HL-60 (cell line): ENCODE measurements around the gene ZBTB25.

Source experiments
- DNase-seq, 2 experiments: peaks; one replicate each; pipeline ENCODE4 v3.0.0-alpha.2; 2010 to 2020; ENCODE audit warnings: low read depth in 1 of 2, low spot score in 1 of 2
- H3K27ac ChIP-seq: fragments of 250-450 bp; sonication (Bioruptor Pico); replicated peaks from 2 replicates; pipeline ENCODE4 v1.5.1; 2020; ENCODE audit warnings: mild to moderate bottlenecking, moderate library complexity
- H3K27me3 ChIP-seq: fragments of 250-450 bp; sonication (Bioruptor Pico); 2 replicates; pipeline ENCODE4 v1.5.1; 2021; ENCODE audit warnings: mild to moderate bottlenecking, moderate library complexity; ENCODE audit not compliant: insufficient read depth, poor library complexity, severe bottlenecking
- H3K4me3 ChIP-seq: replicated peaks from 2 replicates; pipeline ENCODE4 v1.5.1; 2011; ENCODE audit warnings: mild to moderate bottlenecking, control low read depth, low read length; ENCODE audit not compliant: insufficient read depth
- CTCF ChIP-seq: IDR thresholded peaks from one replicate; pipeline ENCODE4 v1.5.1; 2011; ENCODE audit warnings: low read length, control low read depth, inconsistent platforms; ENCODE audit not compliant: insufficient read depth
- GABPA ChIP-seq: IDR thresholded peaks from 2 replicates; pipeline ENCODE4 v1.6.1; 2012; ENCODE audit warnings: low read depth
- POLR2AphosphoS5 ChIP-seq: IDR thresholded peaks from 2 replicates; pipeline ENCODE4 v1.6.1; 2012; ENCODE audit warnings: low read depth
- REST ChIP-seq: IDR thresholded peaks from 2 replicates; pipeline ENCODE4 v1.6.1; 2012; ENCODE audit warnings: low read depth; ENCODE audit not compliant: insufficient replicate concordance
- SPI1 ChIP-seq: IDR thresholded peaks from 2 replicates; pipeline ENCODE4 v1.6.1; 2012; ENCODE audit warnings: low read depth, mild to moderate bottlenecking, borderline replicate concordance

ZBTB25 gene

GRCh38 chr14:64541261-64541971, 37.8 kb upstream of the ZBTB25 start:
- H3K4me3 ChIP-seq: no peak overlapping the region
- no peaks in the 10 kb centered on the region for H3K27me3 ChIP-seq
- no peak overlapping the region for H3K27ac ChIP-seq
- DNase-seq: no peak
- no peak for TF ChIP-seq GABPA
- no peak for TF ChIP-seq SPI1
- TF ChIP-seq REST: no peak

- H3K27ac ChIP-seq: peak within 1 kb of the TSS; percentile 71
- peak; percentile 83 to 93 for DNase-seq
- H3K27me3 ChIP-seq: no peaks in the 10 kb centered on the region
- TF ChIP-seq CTCF: no peak
- no peak for TF ChIP-seq REST
- peak; percentile 53; the same call in 1 of the 2 replicates for TF ChIP-seq POLR2AphosphoS5
- TF ChIP-seq GABPA: no peak
- TF ChIP-seq SPI1: peak; percentile 8; the same call in 1 of the 2 replicates
- peak within 1 kb of the TSS; percentile 56 for H3K4me3 ChIP-seq
Observed at GRCh38 chr14:64540208-64541202, 36.9 kb upstream of the ZBTB25 start, which contains the start of gene HSPA2. Gene HSPA2 (plus strand): TSS chr14:64540741. CDS start chr14:64540850, 109 bp downstream.

- TF ChIP-seq GABPA (no peak), REST (no peak)
- H3K4me3 ChIP-seq: no peak overlapping the region
- DNase-seq: no peak
- H3K27me3 ChIP-seq: no peaks in the 10 kb centered on the region
- H3K27ac ChIP-seq: no peak overlapping the region
Observed at GRCh38 chr14:64536488-64537245, 33.0 kb upstream of the ZBTB25 start.
